ENCODE measurements around the gene NLGN1.

Gene NLGN1

DNA sequence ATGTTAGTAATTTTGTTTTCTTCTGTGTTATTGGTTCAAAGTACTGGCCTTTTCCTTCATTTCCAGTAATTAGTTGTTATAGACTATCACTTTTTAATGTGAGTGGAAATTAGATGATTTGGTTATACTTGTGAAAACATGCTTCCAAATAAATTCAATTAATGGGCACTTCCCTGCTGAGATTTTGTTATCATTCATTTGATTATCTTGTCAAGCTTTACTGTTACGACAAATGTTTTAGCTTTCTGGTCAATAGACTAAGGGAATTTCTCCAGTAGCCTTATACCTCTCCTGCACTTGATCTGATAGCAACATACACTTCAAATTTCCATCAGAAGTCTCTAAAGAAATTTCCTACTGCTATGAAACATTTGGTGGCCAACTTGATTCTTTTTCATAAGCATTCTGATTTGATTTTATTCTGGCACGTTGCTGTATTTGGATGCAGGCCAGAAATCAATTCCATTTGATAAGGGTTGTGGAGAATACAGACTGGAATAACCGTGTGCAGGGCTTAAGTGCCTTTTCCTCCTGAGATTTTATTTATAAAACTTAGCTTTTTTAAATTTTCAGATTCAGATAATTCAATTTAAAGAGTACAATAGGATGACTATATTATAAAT lies 887.8 kb downstream of the NLGN1 start:
- DNase-seq (ENCODE audit: low read depth) = no peak

DNA sequence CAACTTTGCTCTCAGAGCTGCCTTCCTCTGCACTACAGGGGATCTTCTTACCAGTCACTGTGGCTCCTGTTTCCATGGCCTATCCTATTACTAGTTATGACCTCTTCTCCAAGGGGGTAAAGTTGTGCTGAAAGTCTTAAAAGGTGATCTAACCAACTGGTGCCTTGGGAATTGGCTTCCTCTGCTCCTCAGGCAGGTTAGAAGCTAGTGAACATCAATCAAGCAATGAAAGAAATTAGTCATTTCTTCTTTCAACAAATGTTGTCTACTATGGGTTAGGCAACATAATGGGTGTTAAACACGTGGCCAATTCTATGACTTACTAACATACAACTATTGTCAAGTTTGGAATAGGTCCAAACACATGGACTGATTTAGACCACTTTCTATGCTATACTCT lies 890.2 kb downstream of the NLGN1 start:
- no peak for DNase-seq (ENCODE audit: low read depth)

- DNase-seq (ENCODE audit: low read depth) = no peak
Measured at GRCh38 chr3:174294616-174295015, 897.1 kb downstream of the NLGN1 start.

DNA sequence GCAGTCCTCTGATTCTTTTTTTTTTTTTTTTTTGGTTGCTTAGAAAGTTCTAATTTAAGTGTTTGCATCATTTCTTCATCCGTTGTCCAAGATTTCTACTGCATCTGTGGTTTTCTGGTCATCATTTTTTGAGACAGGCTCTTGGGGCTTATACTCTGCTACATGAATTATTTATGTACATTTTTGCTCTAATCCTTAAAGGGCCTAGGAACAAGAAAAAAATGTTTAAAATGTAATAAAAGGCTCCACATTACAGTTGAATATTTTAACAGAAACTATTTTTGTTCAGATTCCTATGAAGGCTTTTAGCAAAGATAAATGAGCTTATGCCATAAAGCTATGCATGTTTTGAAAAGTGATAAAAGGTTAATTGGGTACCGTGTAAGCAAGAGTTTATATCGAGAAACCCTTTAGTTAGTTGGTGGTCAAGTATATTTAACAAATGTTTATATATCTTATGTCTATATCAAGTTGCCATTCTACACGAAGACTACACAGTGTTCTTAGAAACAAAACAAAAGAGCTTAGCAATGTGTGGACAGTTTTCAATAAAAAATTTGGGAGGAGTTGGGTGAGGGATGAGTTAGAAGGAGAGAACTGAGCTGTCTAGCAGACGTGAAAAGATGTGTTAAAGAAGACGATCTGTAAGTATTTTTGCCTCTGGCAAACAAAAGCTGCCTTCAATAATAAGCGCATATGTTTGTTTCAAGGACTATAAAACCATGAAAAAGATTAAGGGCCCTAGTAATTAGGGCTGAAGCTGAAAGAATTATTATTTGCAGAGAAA lies 898.0 kb downstream of the NLGN1 start:
- DNase-seq (ENCODE audit: low read depth) = no peak

DNA sequence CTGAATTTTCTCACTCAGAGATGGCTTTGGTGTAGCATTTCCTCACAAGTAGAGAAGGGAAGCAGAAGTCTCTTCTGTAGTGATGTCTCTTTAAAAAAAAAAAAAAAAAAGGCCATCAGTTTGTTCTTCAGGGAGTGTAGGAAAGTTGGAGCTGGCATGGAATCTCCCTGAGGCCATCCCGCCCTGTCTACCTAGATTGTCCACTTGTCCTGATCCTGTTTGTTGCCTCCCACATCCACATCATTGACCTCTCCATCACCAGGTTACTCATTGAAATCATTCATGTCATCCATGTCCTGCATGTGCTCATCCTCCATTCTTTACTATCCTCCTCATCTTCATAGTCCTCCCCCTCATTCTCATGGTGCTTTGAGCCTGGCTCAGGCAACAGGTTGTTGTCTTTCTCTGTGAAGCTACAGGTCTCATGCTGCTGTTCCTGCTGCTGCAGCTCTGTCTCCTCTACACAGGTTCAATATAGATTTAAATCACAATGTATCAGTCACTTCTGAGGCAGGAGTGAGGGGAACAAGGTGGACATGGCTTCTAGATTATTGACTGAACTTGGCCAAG lies 905.3 kb downstream of the NLGN1 start:
- no peak for DNase-seq (ENCODE audit: low read depth)

GRCh38 chr3:174303907-174304560 lies 906.5 kb downstream of the NLGN1 start:
- DNase-seq (ENCODE audit: low read depth) = no peak

- no peak for DNase-seq (ENCODE audit: low read depth)
Measured at GRCh38 chr3:174308736-174309135, 911.2 kb downstream of the NLGN1 start.

GRCh38 chr3:174310475-174310983 lies 913.0 kb downstream of the NLGN1 start:
- no peak for DNase-seq (ENCODE audit: low read depth)

- no peak for DNase-seq (ENCODE audit: low read depth)
Measured at GRCh38 chr3:174315225-174315624, 917.7 kb downstream of the NLGN1 start.

DNA sequence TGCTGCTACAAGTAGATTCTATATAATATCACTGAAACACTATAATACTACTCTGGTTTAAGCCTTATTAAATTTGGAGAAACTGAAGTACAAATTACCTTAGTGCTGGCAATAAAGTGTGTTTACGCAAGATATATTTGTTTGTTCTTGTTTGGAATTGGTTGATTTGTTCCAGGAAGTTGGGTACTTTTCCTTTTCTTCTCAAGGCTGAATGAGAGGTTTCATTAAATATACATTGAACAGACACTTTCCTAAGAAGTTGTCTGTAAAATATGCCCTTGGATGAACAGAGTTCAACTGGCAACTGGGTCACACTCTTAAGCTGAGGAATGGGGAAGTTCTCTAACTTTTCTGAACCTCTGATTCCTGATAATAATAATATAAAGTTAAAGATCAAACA lies 919.5 kb downstream of the NLGN1 start:
- no peak for DNase-seq (ENCODE audit: low read depth)

GRCh38 chr3:174318181-174318580 lies 920.6 kb downstream of the NLGN1 start:
- no peak for DNase-seq (ENCODE audit: low read depth)

- no peak for DNase-seq (ENCODE audit: low read depth)
Measured at GRCh38 chr3:174321548-174321947, 924.0 kb downstream of the NLGN1 start.

GRCh38 chr3:174322789-174323188 lies 925.2 kb downstream of the NLGN1 start:
- no peak for DNase-seq (ENCODE audit: low read depth)

DNA sequence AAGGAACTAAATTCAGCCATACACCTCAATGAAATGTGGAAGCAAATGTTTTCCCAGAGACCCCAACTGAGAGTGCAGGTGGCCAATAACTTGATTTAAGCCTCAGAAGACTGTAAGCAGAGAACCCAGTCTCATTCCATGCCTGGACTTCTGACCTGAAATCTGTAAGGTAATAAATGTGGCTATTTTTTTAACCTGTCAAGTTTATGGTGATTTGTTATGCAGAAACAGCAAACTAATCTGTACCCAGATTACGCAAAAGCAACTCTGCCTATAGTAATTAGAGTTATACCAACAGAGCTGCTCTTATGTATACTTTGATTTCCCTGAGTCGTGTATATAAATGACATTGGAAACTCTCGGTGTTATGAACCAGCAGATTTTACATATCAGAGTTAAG lies 927.6 kb downstream of the NLGN1 start:
- no peak for DNase-seq (ENCODE audit: low read depth)

DNA sequence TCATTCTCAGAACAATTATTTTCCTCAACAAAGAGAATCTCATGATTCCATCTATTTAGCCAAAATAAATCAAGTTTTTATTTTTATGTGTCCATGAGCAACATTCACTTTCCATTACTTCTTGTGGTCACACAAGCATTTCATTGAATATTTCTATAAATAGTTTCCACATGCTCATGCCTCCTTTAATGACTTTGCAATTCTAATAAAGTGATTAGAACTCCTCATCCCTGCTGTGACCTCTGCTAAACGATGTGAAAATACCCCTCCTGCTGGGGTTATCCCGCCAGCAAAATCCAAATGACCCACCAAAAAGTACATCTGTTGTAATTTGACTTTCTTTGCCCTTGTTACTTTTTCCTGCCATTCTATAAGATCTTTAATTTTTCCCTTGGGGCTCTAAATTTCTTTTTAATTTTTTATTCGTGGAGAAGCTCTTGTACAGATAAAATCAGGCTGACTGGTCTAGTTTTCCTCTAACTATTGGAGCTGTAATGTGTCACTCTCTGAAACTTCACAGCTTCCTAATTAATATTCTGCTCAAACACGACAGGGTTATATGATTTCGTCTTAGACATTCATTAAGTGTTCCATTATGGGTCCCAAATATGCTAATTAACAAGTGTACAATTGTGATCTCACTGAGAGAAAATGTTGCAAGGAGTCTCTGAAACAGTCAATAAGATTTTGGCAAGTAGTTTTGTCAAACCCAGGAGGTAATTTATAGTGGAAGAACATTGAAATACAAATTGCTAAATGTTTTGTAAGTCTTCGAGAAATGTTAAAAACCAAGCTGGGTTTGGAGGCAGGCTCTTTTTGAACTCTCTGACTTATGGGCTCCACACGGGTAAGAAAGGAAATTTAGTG lies 928.5 kb downstream of the NLGN1 start:
- no peak for DNase-seq (ENCODE audit: low read depth)

DNA sequence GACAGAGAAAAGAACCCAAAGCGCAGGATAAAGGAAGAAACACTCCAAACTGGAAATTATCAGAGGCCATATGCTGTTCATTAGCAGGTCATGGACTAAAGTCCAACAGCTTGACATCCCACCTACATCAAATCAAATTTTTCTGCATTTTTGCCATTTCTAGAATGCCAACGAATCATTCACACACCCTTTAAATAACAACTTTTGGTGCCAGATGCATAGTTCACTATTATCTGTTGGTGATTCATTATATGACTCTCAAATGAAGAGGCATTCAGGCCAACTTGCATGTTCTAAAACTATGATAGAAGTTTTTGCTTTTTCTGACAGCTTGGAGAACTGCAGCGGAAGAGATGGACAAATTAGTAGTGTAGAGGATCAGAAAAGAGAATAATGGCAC lies 931.8 kb downstream of the NLGN1 start:
- no peak for DNase-seq (ENCODE audit: low read depth)

DNA sequence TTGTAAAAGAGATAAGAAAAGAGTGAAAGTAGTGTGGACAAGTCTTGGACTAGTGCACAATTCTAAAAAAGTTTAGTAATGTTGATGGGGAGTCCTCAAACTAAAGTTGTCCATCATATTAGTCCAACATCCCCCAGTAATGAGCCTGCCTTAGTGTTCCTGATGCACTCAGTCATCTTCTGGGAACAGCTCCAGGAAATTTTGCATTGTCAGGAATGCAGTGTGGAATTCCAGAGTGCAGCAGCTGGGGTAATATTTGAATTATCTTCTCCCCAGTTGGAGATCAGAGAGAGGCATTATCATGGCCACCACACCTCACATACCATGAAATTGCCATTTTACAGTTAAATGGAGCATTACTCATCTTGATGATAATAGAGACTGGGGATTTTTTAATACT lies 932.8 kb downstream of the NLGN1 start:
- DNase-seq (ENCODE audit: low read depth) = no peak

- no peak for DNase-seq (ENCODE audit: low read depth)
Measured at GRCh38 chr3:174331095-174331800, 933.7 kb downstream of the NLGN1 start.

DNA sequence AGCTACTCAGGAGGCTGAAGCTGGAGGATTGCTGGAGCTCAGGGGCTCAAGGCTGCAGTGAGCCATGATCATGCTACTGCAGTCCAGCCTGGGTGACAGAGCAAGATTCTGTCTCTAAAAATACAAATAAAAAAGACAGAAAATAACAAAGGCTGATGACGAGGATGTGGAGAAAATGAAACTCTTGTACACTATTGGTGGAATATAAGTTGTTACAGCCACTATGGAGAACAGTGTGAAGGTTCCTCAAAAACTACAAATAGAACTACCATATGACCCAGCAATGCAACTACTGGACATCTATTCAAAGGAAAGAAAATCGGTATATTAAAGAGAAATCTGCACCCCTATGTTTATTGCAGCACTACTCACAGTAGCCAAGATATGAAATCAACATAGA lies 934.8 kb downstream of the NLGN1 start:
- no peak for DNase-seq (ENCODE audit: low read depth)

- no peak for DNase-seq (ENCODE audit: low read depth)
Measured at GRCh38 chr3:174333640-174334039, 936.1 kb downstream of the NLGN1 start.

- DNase-seq (ENCODE audit: low read depth) = no peak
Measured at GRCh38 chr3:174334111-174334510, 936.6 kb downstream of the NLGN1 start.

Measured in stimulated activated CD8-positive, alpha-beta memory T cell treated with anti-CD3 and anti-CD28 coated beads, Interleukin-12 subunit alpha, Interleukin-12 subunit beta, amount 100 ng/mL, for 1 hour (primary cell).